Activated CD8-positive, alpha-beta T cell treated with anti-CD3 and anti-CD28 coated beads for 36 hours (primary cell): ENCODE measurements around the gene MITF. TPM values are rescaled to one million over a fixed set of nuclear protein-coding genes. Genes with fewer than 3 reads are reported as not detected.

Experiments used
- ATAC-seq: fragments of 200-7000 bp; cut with Tn5 transposase; one replicate; pipeline ENCODE4 v1.10.0; 2021; ENCODE audit warnings: mild to moderate bottlenecking, moderate library complexity
- CTCF ChIA-PET: fragments of 350-600 bp; sonication (Branson Sonifier 250); formaldehyde crosslinking; loops from one replicate; lab custom pipeline; 2021; ENCODE audit warnings: antibody characterized with exemption; lab: Charles Lee
- POLR2A ChIA-PET: fragments of 350-600 bp; sonication (Branson Sonifier 250); formaldehyde crosslinking; loops from one replicate; lab custom pipeline; 2021; ENCODE audit warnings: antibody characterized with exemption; lab: Charles Lee
- DNase-seq: peaks from one replicate; pipeline ENCODE4 v3.0.0-alpha.2; 2020
- H3K27ac Mint-ChIP-seq: one replicate; pipeline ENCODE4 v1.8.0; 2021; ENCODE audit warnings: mild to moderate bottlenecking, mixed read lengths
- H3K27me3 Mint-ChIP-seq: one replicate; pipeline ENCODE4 v1.8.0; 2021; ENCODE audit warnings: mixed read lengths
- H3K36me3 Mint-ChIP-seq: one replicate; pipeline ENCODE4 v1.8.0; 2021; ENCODE audit warnings: low read depth, mixed read lengths
- H3K4me1 Mint-ChIP-seq: one replicate; pipeline ENCODE4 v1.8.0; 2021; ENCODE audit warnings: low read depth, mixed read lengths
- H3K4me3 Mint-ChIP-seq: one replicate; pipeline ENCODE4 v1.8.0; 2021; ENCODE audit warnings: mild to moderate bottlenecking, moderate library complexity, mixed read lengths
- H3K9me3 Mint-ChIP-seq: one replicate; pipeline ENCODE4 v1.8.0; 2021; ENCODE audit warnings: mixed read lengths
- intact Hi-C: fragments of 100-400 bp; cut with micrococcal nuclease; formaldehyde crosslinking; loops from one replicate; pipeline ENCODE4 v1.10.0; 2022
- total RNA-seq, 2 experiments: library from RNA; stranded (reverse); gene quantifications; one replicate each; pipeline ENCODE4 v1.2.3, GENCODE V29; 2021
- TF ChIP-seq, protein P1 (sequence below): fragments of 200-600 bp; IDR thresholded peaks from one replicate; pipeline ENCODE4 v1.8.0; 2022; ENCODE audit warnings: antibody characterized with exemption, mild to moderate bottlenecking

Gene MITF
- total RNA-seq, 2 experiments from 2014 or later = not detected

DNA sequence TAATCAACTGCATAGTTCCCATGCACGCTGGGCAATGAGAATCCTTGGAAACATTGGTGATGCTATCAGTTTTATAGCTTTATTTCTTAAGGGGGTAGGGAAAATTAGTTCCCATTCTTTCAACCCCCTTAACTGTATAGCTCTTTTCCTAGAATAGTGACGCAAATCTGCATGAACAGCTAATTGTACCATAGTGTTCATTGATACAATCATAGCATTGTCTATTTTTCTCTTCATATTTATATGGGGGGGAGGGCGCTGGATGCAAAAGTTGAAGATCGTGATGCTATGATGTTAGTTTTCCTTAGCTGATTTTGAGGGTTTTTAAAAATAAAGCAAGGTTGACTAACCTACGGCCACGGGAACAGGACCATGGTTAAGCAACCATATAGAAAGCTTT, 227.9 kb downstream of the MITF start:
- intact Hi-C loops = no loop called here
- H3K27me3 Mint-ChIP-seq = no peaks in the 10 kb centered on the region
- DNase-seq (no peak), ATAC-seq (no peak)
- H3K4me1 Mint-ChIP-seq = no peaks in the 10 kb centered on the region
- no peak overlapping the region for H3K27ac Mint-ChIP-seq
- H3K9me3 Mint-ChIP-seq = no peaks in the 10 kb centered on the region
- ChIA-PET CTCF (no interaction called here), POLR2A (no interaction called here)
- H3K4me3 Mint-ChIP-seq = no peak overlapping the region
- no peaks in the 10 kb centered on the region for H3K36me3 Mint-ChIP-seq
- TF ChIP-seq, protein P1, sequence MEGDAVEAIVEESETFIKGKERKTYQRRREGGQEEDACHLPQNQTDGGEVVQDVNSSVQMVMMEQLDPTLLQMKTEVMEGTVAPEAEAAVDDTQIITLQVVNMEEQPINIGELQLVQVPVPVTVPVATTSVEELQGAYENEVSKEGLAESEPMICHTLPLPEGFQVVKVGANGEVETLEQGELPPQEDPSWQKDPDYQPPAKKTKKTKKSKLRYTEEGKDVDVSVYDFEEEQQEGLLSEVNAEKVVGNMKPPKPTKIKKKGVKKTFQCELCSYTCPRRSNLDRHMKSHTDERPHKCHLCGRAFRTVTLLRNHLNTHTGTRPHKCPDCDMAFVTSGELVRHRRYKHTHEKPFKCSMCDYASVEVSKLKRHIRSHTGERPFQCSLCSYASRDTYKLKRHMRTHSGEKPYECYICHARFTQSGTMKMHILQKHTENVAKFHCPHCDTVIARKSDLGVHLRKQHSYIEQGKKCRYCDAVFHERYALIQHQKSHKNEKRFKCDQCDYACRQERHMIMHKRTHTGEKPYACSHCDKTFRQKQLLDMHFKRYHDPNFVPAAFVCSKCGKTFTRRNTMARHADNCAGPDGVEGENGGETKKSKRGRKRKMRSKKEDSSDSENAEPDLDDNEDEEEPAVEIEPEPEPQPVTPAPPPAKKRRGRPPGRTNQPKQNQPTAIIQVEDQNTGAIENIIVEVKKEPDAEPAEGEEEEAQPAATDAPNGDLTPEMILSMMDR = no peak

DNA sequence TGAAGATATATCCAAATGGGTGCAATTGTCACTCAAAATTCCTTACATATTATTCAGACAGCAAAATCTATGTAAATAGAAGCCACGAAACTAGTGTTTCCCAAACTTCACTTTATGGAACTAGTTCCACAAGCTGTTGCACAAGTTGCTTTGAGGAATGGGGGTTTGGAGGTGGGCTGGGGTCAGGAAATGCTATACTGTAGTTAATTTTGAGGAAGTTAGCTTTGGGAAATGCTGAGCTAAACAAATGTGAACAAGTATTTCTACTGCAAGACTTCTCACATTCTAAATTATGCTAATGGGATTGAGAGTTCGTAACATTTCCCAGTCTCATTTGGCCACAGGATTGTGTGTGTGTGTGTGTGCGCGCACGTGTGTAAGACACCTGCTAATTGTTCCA, 231.6 kb downstream of the MITF start:
- no peak for ATAC-seq
- no peaks in the 10 kb centered on the region for H3K9me3 Mint-ChIP-seq
- H3K4me3 Mint-ChIP-seq = no peak overlapping the region
- no peaks in the 10 kb centered on the region for H3K27me3 Mint-ChIP-seq
- no peak overlapping the region for H3K27ac Mint-ChIP-seq
- TF ChIP-seq, protein P1 = no peak
- no peaks in the 10 kb centered on the region for H3K36me3 Mint-ChIP-seq
- intact Hi-C loops = no loop called here
- no peaks in the 10 kb centered on the region for H3K4me1 Mint-ChIP-seq
- DNase-seq = no peak
- CTCF ChIA-PET = interaction anchor here (1.0 kb wide), 1 partner anchor 21 kb away, joined by 3 read pairs; no protein-coding TSS in a partner anchor
- POLR2A ChIA-PET = no interaction called here

DNA sequence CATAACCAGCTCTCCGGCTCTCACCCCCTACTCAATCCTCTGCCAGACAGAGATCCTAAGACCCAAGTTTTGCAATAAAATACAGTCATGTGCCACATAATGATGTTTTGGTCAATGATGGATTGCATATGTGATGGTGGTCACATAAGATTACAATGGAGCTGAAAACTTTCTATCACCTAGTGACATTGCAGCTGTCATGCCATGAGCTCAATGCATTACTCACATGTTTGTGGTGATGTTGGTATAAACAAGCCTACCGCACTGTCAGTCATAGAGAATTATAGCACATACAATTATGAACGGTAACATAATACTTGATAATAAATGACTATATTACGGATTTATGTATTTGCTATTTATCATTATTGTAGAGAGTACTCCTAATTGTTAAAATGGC, 233.4 kb downstream of the MITF start:
- TF ChIP-seq, protein P1 = no peak
- DNase-seq (no peak), ATAC-seq (no peak)
- intact Hi-C loops = no loop called here
- H3K4me1 Mint-ChIP-seq = no peaks in the 10 kb centered on the region
- H3K27me3 Mint-ChIP-seq = no peaks in the 10 kb centered on the region
- no peak overlapping the region for H3K27ac Mint-ChIP-seq
- POLR2A ChIA-PET = no interaction called here
- H3K36me3 Mint-ChIP-seq = no peaks in the 10 kb centered on the region
- H3K4me3 Mint-ChIP-seq = no peak overlapping the region
- H3K9me3 Mint-ChIP-seq = peaks cover 4% of the 10 kb centered on the region
- CTCF ChIA-PET = no interaction called here

DNA sequence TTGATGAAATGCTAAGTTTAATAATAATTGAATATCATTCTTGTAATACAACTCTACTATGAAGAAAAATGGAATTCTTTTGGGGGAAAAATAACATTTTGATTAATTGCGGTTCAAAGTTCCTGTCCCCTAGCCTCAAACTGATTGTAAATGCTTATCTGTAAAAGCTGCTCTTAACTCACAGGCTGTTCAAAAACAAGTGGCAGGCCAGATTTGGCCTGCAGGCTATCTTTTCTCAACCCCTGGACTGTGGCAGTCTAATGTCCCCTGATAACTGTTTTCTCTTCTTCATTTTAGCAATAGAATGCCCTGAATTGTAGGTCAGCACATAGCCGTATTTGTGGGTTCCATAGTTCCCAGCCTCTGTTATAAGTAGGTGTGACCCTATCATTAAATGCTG, 236.8 kb downstream of the MITF start:
- Mint-ChIP-seq H3K36me3 (no peaks in the 10 kb centered on the region), H3K27ac (no peak overlapping the region), H3K27me3 (no peaks in the 10 kb centered on the region), H3K4me3 (no peak overlapping the region), H3K9me3 (peaks cover 7% of the 10 kb centered on the region), H3K4me1 (no peaks in the 10 kb centered on the region)
- CTCF ChIA-PET = no interaction called here
- POLR2A ChIA-PET = no interaction called here
- TF ChIP-seq, protein P1 = no peak
- ATAC-seq (no peak), DNase-seq (no peak)
- intact Hi-C loops = no loop called here

DNA sequence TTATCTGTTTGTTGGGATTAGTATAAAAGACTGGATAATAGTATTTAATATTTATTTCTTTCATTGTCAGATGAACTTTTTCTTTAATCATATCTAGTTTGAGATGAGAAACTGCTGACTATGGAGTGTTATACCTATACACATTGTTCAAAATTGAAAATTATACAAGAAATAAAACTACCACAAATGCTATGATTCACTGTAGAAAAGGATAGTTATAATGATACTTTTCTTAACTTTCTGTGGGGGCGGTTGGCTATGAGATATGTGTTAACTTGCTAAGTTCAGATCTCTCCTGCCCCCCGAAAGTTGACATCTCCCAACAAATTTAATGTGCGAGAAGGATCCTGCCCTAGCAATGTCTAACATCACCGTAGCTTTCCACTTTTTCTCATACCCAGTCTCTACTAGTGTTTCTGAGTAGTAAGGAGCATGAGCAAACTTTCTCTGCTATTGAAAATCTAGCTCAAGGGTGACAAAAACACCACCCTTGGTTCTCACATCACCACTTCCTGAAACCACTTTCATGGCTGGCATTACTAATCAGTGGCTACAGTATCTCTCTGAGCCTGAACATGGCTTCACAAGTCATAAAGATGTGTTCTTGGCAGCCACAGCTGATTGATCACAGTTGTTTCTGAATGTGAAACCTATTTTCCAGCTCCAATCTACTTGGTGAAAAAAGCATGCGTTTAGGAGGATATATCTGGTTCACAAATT, 244.4 kb downstream of the MITF start:
- Mint-ChIP-seq H3K27ac (no peak overlapping the region), H3K4me3 (no peak overlapping the region), H3K4me1 (peaks cover 3% of the 10 kb centered on the region), H3K36me3 (no peaks in the 10 kb centered on the region), H3K27me3 (peaks cover 1% of the 10 kb centered on the region), H3K9me3 (no peaks in the 10 kb centered on the region)
- intact Hi-C loops = no loop called here
- CTCF ChIA-PET = interaction anchor here (0.7 kb wide), 1 partner anchor 151 kb away, joined by 3 read pairs; no protein-coding TSS in a partner anchor
- DNase-seq (peak; percentile 4), ATAC-seq (peak; percentile 56)
- TF ChIP-seq, protein P1 = no peak
- POLR2A ChIA-PET = no interaction called here
